ENCODE measurements around the gene NUSAP1.
"Not testable (repeated sequence)": the region's sequence is repeated elsewhere in the genome, so short reads cannot be mapped to it uniquely, and the experiment has no call there.

The NUSAP1 gene

GRCh38 chr15:41416128-41416741, 83.6 kb downstream of the NUSAP1 start:
- no peak for DNase-seq

DNA sequence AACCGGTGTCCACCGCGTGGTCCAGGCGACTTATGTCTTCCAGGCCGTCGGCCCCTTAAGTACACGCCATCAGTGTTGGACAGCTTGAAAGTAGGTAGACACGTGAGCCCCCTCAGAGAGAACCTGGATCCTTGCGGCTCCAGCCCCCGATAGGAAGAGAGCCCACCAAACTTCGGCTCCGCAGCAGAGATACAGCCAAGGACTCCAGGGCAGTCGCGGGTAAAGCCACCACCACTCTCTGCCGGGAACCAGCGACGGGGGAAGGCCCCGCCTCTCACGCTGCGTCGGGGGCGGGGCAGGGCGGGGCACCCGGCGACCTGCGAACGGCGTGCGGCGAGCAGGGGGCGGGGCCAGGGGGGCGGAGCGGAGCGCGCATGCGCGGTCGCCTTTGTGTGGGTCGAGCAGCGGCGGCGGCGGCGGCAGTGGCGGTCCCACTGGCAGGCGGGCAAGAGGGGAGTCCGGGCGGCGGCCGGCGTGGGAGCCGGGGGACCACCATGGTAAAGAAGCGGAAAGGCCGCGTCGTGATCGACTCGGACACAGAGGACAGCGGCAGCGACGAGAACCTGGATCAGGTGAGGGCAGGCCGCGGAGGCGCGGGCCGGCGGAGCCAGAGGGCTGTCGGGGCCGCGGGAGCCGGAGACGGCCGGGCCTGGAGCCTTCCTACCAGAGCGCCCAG, 84.2 kb downstream of the NUSAP1 start, which contains the start of gene RTF1:
Gene RTF1 (plus strand): TSS at position 354 of the 676 bp plus-strand sequence. CDS start 21 bp downstream, at position 375.
- peak; percentile 83 to 98 for DNase-seq

DNA sequence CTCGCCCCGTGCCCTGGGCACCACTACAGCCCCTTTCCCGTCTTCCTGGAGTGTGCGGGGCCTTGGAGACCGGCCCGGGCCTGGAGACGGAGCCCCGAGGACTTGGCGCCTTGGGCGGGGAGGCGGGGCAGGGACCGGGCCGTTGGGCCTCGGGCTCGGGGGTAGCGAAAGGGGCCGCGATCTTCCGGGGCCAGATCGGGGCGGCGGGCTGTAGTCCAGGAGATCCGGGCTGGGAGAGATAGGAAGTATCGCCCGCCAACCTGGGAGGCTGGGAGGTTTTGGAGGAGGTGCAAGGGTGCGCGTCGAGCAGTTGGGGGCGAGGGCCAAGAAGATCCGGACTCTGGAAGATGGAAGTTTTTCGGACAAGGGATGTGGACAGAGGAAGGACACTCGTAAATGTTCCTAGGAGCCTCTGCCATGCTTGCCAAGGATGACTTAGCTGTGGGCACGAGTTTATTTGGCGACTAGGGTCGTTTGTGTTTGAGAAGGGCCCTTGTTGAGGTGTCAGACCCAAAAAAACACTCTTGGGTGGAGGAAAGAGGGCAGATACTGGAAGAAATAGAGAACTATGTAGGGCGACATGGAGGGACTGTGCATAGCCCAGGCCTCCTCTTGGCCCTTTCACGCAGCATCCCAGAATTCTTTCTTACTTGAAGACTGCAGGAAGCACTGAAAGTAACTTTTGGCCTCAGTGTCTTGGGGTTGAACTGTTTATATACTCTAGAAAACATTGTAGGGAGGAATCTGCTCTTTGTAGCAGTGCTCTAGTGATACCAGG, 84.9 kb downstream of the NUSAP1 start:
- peak; percentile 25 to 32 for DNase-seq

DNA sequence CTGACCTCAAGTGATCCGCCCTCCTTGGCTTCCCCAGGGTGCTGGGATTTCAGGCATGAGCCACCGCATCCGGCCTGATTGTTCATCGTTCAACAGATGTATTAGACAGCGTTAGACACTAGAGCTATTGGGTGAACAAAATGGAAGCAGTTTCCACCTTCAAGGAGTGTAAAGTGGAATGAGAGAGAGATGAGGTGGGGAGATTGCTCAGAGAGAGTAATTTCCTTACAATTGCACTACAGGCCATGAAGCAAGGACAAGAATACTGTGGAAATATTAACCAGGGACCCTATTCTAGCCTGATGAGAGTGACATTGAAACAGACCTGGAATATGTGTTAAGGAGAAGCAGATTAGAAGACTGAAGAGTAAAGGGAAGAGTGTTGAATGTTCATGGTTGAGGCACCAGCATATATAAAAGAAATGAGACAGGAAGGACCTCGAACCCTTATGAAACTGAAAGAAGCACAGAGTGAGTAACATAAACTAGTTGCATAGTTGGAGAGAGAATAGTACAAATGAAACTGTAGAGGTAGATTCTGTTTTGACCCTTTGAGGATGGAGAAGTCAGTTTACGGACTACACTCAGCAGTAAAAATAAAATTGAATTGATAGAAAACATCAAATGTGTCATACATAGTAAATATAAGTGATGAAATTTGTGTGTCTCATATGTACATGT, 91.4 kb downstream of the NUSAP1 start:
- no peak for DNase-seq

- no peak for DNase-seq
Measured at GRCh38 chr15:41424809-41425208, 92.1 kb downstream of the NUSAP1 start.

DNA sequence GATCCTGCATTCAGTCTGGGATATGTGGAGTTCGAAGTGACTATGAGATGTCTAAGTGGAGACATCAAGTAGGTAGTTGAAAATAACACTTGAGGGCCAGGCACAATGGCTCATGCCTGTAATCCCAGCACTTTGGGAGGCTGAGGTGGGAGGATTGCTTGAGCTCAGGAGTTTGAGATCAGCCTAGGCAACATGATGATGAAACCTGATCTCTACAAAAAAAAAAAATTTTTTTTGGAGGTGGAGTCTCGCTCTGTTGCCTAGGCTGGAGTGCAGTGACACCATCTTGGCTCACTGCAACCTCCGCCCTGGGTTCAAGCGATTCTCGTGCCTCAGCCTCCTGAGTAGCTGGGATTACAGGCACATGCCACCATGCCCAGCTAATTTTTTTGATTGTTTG, 93.2 kb downstream of the NUSAP1 start:
- DNase-seq = not testable (repeated sequence)

- no peak for DNase-seq
Measured at GRCh38 chr15:41429003-41429890, 96.6 kb downstream of the NUSAP1 start.

All from inflammatory macrophage treated with lipopolysaccharide for 1 hour (primary cell).